SK-N-SH (cell line): ENCODE measurements around the gene ZNF101. TPM values are rescaled to one million over a fixed set of nuclear protein-coding genes. Genes with fewer than 3 reads are reported as not detected.

Experiments
- CTCF ChIA-PET: fragments of 300-600, 350-600 bp; formaldehyde crosslinking; extraction: SDS; loops from one replicate; lab custom pipeline; 2021; lab: Yijun Ruan, JAX
- POLR2A ChIA-PET: fragments of 350-600 bp; sonication (Branson Sonifier 250); formaldehyde crosslinking; extraction: SDS; loops from one replicate; lab custom pipeline; 2020; ENCODE audit warnings: antibody characterized with exemption, inconsistent platforms; lab: Yijun Ruan, JAX
- DNase-seq: peaks from one replicate; pipeline ENCODE4 v3.0.0; 2012
- H2AFZ ChIP-seq: fragments of 200-600 bp; sonication (generic); 2 replicates; pipeline ENCODE4 v1.8.1; 2016; ENCODE audit warnings: antibody characterized with exemption, mild to moderate bottlenecking, low read depth
- H3F3A ChIP-seq: fragments of 200-600 bp; sonication (generic); replicated peaks from 2 replicates; pipeline ENCODE3; 2016; ENCODE audit warnings: antibody characterized with exemption, mild to moderate bottlenecking; ENCODE audit not compliant: insufficient read depth
- H3K27ac ChIP-seq, 2 experiments: fragments of 200-500 bp in 1 of 2; fragments of 200-600 bp in 1 of 2; sonication (Bioruptor generic) in 1 of 2; sonication (generic), shearing (Covaris generic) in 1 of 2; 2 replicates each; pipeline versions ENCODE4 v1.5.1 to v1.6.1; 2014 to 2016; ENCODE audit warnings: low read depth in 2 of 2, inconsistent platforms in 1 of 2, low read length in 1 of 2, mild to moderate bottlenecking in 1 of 2, mixed read lengths in 1 of 2
- H3K27me3 ChIP-seq: fragments of 200-600 bp; sonication (generic), shearing (Covaris generic); 2 replicates; pipeline ENCODE4 v1.6.1; 2016; ENCODE audit warnings: mixed run types; ENCODE audit not compliant: insufficient read depth
- H3K36me3 ChIP-seq, 2 experiments: fragments of 200-500 bp in 1 of 2; fragments of 200-600 bp in 1 of 2; sonication (Bioruptor generic) in 1 of 2; sonication (generic) in 1 of 2; replicated peaks in 1 of 2; 2 replicates each; pipeline versions ENCODE3 to v1.5.1; 2014 to 2016; ENCODE audit warnings: low read length in 1 of 2, mild to moderate bottlenecking in 1 of 2; ENCODE audit not compliant: insufficient read depth in 2 of 2, control insufficient read depth in 1 of 2
- H3K4me1 ChIP-seq, 2 experiments: fragments of 200-500 bp in 1 of 2; fragments of 200-600 bp in 1 of 2; sonication (Bioruptor generic) in 1 of 2; sonication (generic), shearing (Covaris generic) in 1 of 2; 2 replicates each; pipeline versions ENCODE4 v1.5.1 to v1.6.1; 2014 to 2016; ENCODE audit warnings: low read depth in 1 of 2, low read length in 1 of 2, mixed run types in 1 of 2; ENCODE audit not compliant: insufficient read depth in 2 of 2, control insufficient read depth in 1 of 2
- H3K4me2 ChIP-seq: fragments of 200-600 bp; sonication (generic), shearing (Covaris generic); 2 replicates; pipeline ENCODE4 v1.6.1; 2017; ENCODE audit warnings: mixed run types
- H3K4me3 ChIP-seq, 2 experiments: fragments of 200-500 bp in 1 of 2; fragments of 200-600 bp in 1 of 2; sonication (Bioruptor generic) in 1 of 2; sonication (generic), shearing (Covaris generic) in 1 of 2; 2 replicates each; pipeline versions ENCODE4 v1.5.1 to v1.8.1; 2014 to 2016; ENCODE audit warnings: low read depth in 2 of 2, inconsistent platforms in 1 of 2, low read length in 1 of 2, mild to moderate bottlenecking in 1 of 2, mixed read lengths in 1 of 2, moderate library complexity in 1 of 2
- H3K79me2 ChIP-seq: fragments of 200-600 bp; sonication (generic); 2 replicates; pipeline ENCODE4 v1.8.1; 2017; ENCODE audit warnings: mild to moderate bottlenecking; ENCODE audit not compliant: insufficient read depth
- H3K9ac ChIP-seq: fragments of 200-600 bp; sonication (generic); 2 replicates; pipeline ENCODE4 v1.6.1; 2017; ENCODE audit warnings: mixed run types
- H3K9me2 ChIP-seq: fragments of 200-600 bp; sonication (generic); 2 replicates; pipeline ENCODE4 v1.6.1; 2017; ENCODE audit warnings: mixed run types
- H3K9me3 ChIP-seq: fragments of 200-600 bp; sonication (generic); 2 replicates; pipeline ENCODE4 v1.6.1; 2017; ENCODE audit warnings: mixed run types, mild to moderate bottlenecking, moderate library complexity
- H4K20me1 ChIP-seq: fragments of 200-600 bp; sonication (generic); 2 replicates; pipeline ENCODE4 v1.6.1; 2017; ENCODE audit warnings: mild to moderate bottlenecking, mixed run types; ENCODE audit not compliant: insufficient read depth
- CHD2 ChIP-seq: fragments of 150-350 bp; IDR thresholded peaks from 2 replicates; pipeline ENCODE4 v1.6.1; 2018; ENCODE audit warnings: low read length; ENCODE audit not compliant: partially characterized antibody
- CTCF ChIP-seq: fragments of 200-600 bp; sonication (generic); IDR thresholded peaks from 2 replicates; pipeline ENCODE4 v1.6.1; 2017; ENCODE audit warnings: antibody characterized with exemption, mild to moderate bottlenecking, moderate library complexity
- ELF1 ChIP-seq: IDR thresholded peaks from 2 replicates; pipeline ENCODE4 v1.4.0; 2012
- FOSL2 ChIP-seq: IDR thresholded peaks from 2 replicates; pipeline ENCODE4 v1.4.0; 2012; ENCODE audit warnings: low read depth, mild to moderate bottlenecking, moderate library complexity, borderline replicate concordance
- FOXJ3 ChIP-seq: sonication (generic); formaldehyde crosslinking; IDR thresholded peaks from 2 replicates; pipeline ENCODE4 v1.5.1; 2020; ENCODE audit warnings: mild to moderate bottlenecking, missing genetic modification reagents
- GABPA ChIP-seq: IDR thresholded peaks from 2 replicates; pipeline ENCODE4 v1.4.0; 2012; ENCODE audit warnings: low read depth, mild to moderate bottlenecking
- GATA2 ChIP-seq: sonication (generic); formaldehyde crosslinking; IDR thresholded peaks from 2 replicates; pipeline ENCODE4 v1.5.0; 2020; ENCODE audit warnings: mild to moderate bottlenecking, missing genetic modification reagents
- IRF3 ChIP-seq: fragments of 150-350 bp; IDR thresholded peaks from 2 replicates; pipeline ENCODE4 v1.6.1; 2016; ENCODE audit warnings: mild to moderate bottlenecking, low read depth, low read length
- MXI1 ChIP-seq: IDR thresholded peaks from 2 replicates; pipeline ENCODE4 v1.6.1; 2012; ENCODE audit warnings: mild to moderate bottlenecking, low read depth, low read length, improper control_type of control experiment
- NFIC ChIP-seq: IDR thresholded peaks from 2 replicates; pipeline ENCODE4 v1.4.0; 2012; ENCODE audit warnings: borderline replicate concordance
- NRF1 ChIP-seq: IDR thresholded peaks from 2 replicates; pipeline ENCODE4 v1.6.1; 2012; ENCODE audit warnings: low read depth, mild to moderate bottlenecking, low read length
- PBX3 ChIP-seq: IDR thresholded peaks from 2 replicates; pipeline ENCODE4; 2012
- RAD21 ChIP-seq: IDR thresholded peaks from 2 replicates; pipeline ENCODE4 v1.6.1; 2012; ENCODE audit warnings: mild to moderate bottlenecking, low read length
- SIN3A ChIP-seq: IDR thresholded peaks from 2 replicates; pipeline ENCODE4 v1.6.1; 2012; ENCODE audit warnings: low read depth, mild to moderate bottlenecking, low read length, moderate library complexity, borderline replicate concordance
- SMC3 ChIP-seq: IDR thresholded peaks from 2 replicates; pipeline ENCODE4 v1.6.1; 2012; ENCODE audit warnings: low read depth, low read length, improper control_type of control experiment
- TCF12 ChIP-seq: IDR thresholded peaks from 2 replicates; pipeline ENCODE4 v1.4.0; 2012
- TEAD4 ChIP-seq: IDR thresholded peaks from 2 replicates; pipeline ENCODE4 v1.4.0; 2012; ENCODE audit warnings: mild to moderate bottlenecking, borderline replicate concordance; ENCODE audit not compliant: insufficient read depth
- USF2 ChIP-seq: fragments of 150-350 bp; IDR thresholded peaks from 2 replicates; pipeline ENCODE4 v1.6.1; 2017; ENCODE audit warnings: antibody characterized with exemption, low read length, low read depth, borderline replicate concordance
- ZBTB33 ChIP-seq: IDR thresholded peaks from 2 replicates; pipeline ENCODE4 v1.4.0; 2012; ENCODE audit warnings: low read depth, borderline replicate concordance
- WGBS: methylation state at CpG from one replicate; pipeline ENCODE4 v1.1.6; 2017; ENCODE audit warnings: low lambda C conversion rate; 5-methylcytosine and 5-hydroxymethylcytosine counted together
- polyA plus RNA-seq, 3 experiments: library from polyadenylated mRNA; depleted of rRNA; stranded (reverse); fragments of >200 nt; gene quantifications; 2 replicates each; pipeline ENCODE4 v1.2.3, GENCODE V29; 2012

The ZNF101 gene
- polyA plus RNA-seq, 1 of the 3 experiments (the other 2 are of a cell fraction) = 2.4 TPM

GRCh38 chr19:19631346-19631745, 37.3 kb upstream of the ZNF101 start:
- Histone ChIP-seq H3K36me3 (peaks cover 7 to 14% of the 10 kb centered on the region in 2 experiments), H3K4me3 (no peak overlapping the region), H3K9me2 (no peaks in the 10 kb centered on the region), H3K9me3 (no peaks in the 10 kb centered on the region), H3K9ac (no peak overlapping the region), H3K4me2 (no peak overlapping the region), H3K27ac (no peak overlapping the region), H3F3A (no peaks in the 10 kb centered on the region), H4K20me1 (no peaks in the 10 kb centered on the region), H3K4me1 (peaks cover 0 to 13% of the 10 kb centered on the region in 2 experiments; a peak in 1 of 4 replicates), H3K27me3 (no peaks in the 10 kb centered on the region), H2AFZ (no peak overlapping the region), H3K79me2 (no peaks in the 10 kb centered on the region)
- WGBS = 100% methylated on average over 3 of the region's 7 CpGs
- ChIA-PET POLR2A (no interaction called here), CTCF (interaction anchor here (0.7 to 6.1 kb wide), 4 partner anchors 10 to 99 kb away, joined by 4 to 28 read pairs (median 8); partner anchors contain the start of gene GMIP)
- TF ChIP-seq IRF3 (no peak), FOXJ3 (CRISPR knock-in tag) (no peak), SMC3 (no peak), NRF1 (no peak), GATA2 (CRISPR knock-in tag) (no peak), TCF12 (no peak), PBX3 (no peak), NFIC (no peak), MXI1 (no peak), GABPA (no peak), USF2 (no peak), ZBTB33 (no peak), FOSL2 (no peak), CTCF (no peak), CHD2 (no peak), RAD21 (no peak), ELF1 (no peak), SIN3A (no peak), TEAD4 (no peak)
- no peak for DNase-seq
